HG03460 (cell line): ENCODE data around the gene CFC1B.
"Not testable (repeated sequence)": the region's sequence is repeated elsewhere in the genome, so short reads cannot be mapped to it uniquely, and the experiment has no call there.

Source experiments
- ATAC-seq: cut with Tn5 transposase; IDR thresholded peaks from one replicate; pipeline ENCODE4 v1.9.1; 2021; ENCODE audit not compliant: unreplicated experiment

CFC1B gene

GRCh38 chr2:130556441-130556840, 35.4 kb downstream of the CFC1B start:
- ATAC-seq, result not testable (repeated sequence)

GRCh38 chr2:130566165-130566564, 45.1 kb downstream of the CFC1B start:
- ATAC-seq, result not testable (repeated sequence)

DNA sequence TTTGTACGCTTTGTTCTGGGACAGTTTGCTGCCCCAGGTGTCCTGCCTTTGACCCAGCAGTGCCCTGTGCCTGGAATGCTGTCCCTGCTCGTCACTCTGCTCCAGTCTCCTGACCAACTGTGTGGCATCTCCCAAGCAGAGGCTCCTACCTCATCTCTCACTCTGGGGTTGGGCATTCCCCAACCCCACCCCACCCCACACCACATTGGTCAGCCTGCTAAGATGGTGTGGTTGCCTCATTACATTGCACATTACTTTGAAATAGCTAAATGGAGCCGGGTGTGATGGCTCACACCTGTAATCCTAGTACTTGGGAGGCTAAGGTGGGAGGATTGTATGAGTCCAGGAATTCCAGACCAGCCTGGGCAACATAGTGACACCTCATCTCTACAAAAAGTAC, 50.9 kb downstream of the CFC1B start:
- not testable (repeated sequence) for ATAC-seq

- not testable (repeated sequence) for ATAC-seq
These were observed 53.2 kb downstream of the CFC1B start for GRCh38 chr2:130574230-130574629.

DNA sequence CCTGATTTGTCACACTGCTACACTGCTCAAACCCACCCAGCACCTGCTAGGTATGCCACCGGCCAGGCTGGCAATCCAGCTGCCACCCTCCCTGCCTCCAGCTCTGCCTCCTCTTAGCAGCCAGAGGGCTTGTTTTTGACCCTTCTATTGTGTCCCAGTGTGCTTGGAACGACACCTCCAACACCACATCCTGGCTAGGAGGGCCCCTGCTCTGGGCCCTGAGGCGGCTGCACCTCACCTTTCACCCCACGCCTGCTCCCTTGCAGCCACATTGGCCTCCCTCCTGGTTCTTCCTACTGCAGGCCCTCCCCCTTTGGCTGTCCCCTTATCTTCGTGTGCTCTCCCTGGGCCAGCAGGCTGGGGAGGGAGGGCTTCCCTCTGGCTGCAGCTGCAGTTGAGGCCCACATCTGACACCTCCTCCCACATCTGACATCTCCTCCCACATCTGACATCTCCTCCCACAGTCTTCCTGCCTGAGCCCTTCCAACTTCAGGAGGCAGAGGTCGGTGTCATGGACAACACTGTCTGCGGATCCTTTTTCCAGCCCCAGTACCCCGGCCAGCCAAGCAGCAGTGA, 55.3 kb downstream of the CFC1B start:
- not testable (repeated sequence) for ATAC-seq

DNA sequence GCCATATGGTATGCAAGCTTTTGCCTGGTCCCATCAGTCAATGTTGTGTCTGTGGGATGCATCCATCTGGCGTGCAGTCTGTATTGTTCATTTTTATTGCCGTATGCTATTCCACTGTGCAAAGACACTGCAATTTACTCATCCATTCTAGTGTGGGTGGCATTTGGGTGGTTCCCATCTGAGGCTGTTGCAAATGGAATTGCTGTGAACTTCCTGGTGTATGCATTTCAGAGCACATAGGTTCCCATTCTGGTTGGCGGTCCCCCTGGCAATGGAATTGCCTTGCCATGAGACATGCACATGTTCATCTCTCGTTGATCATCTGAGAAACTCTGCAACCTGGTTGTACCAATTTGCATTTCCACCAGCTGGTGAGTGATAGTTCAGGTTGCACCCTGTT, 56.5 kb downstream of the CFC1B start:
- not testable (repeated sequence) for ATAC-seq
